Bronchial epithelial cell (primary cell): Measurements from ENCODE around the gene PODXL2. TPM values are rescaled to one million over a fixed set of nuclear protein-coding genes. Genes with fewer than 3 reads are reported as not detected.

ENCODE experiments used
- DNase-seq: peaks from one replicate; pipeline ENCODE4 v3.0.0-alpha.2; 2010; ENCODE audit warnings: low read depth
- FAIRE-seq: peaks from 2 replicates; lab custom pipeline; 2011; peaks lifted over from hg19 to GRCh38; lab: Jason Lieb, UNC
- H3K27me3 ChIP-seq: 2 replicates; pipeline ENCODE4 v1.5.1; 2011; ENCODE audit warnings: low read length; ENCODE audit not compliant: control insufficient read depth, insufficient read depth
- H3K36me3 ChIP-seq: 2 replicates; pipeline ENCODE4 v1.5.1; 2011; ENCODE audit warnings: low read length; ENCODE audit not compliant: control insufficient read depth, insufficient read depth
- H3K4me3 ChIP-seq: 2 replicates; pipeline ENCODE4 v1.5.1; 2011; ENCODE audit warnings: mild to moderate bottlenecking, low read depth, low read length, control low read depth
- CTCF ChIP-seq: IDR thresholded peaks from 2 replicates; pipeline ENCODE4 v1.5.1; 2011; ENCODE audit warnings: mild to moderate bottlenecking, moderate library complexity, low read length, control low read depth, inconsistent platforms; ENCODE audit not compliant: insufficient read depth, severe bottlenecking
- total RNA-seq: library from RNA; depleted of rRNA; stranded (reverse); fragments of >200 nt; gene quantifications from 2 replicates; pipeline ENCODE4 v1.2.1, GENCODE V29; 2014

Gene PODXL2
- total RNA-seq, 1 donor from 2014 or later, result 3.4 TPM

- Histone ChIP-seq H3K36me3 (no peaks in the 10 kb centered on the region), H3K27me3 (peaks cover 16% of the 10 kb centered on the region), H3K4me3 (no peak overlapping the region)
- FAIRE-seq, result no peak
- no peak for TF ChIP-seq CTCF
- no peak for DNase-seq
These were observed 2.1 kb downstream of the PODXL2 start for GRCh38 chr3:127630811-127631714.

GRCh38 chr3:127632035-127632820 lies 3.2 kb downstream of the PODXL2 start:
- Histone ChIP-seq H3K27me3 (peaks cover 16% of the 10 kb centered on the region), H3K36me3 (no peaks in the 10 kb centered on the region), H3K4me3 (no peak overlapping the region)
- DNase-seq (no peak), FAIRE-seq (no peak)
- TF ChIP-seq CTCF, result no peak

- Histone ChIP-seq H3K27me3 (peaks cover 11% of the 10 kb centered on the region), H3K4me3 (no peak overlapping the region), H3K36me3 (no peaks in the 10 kb centered on the region)
- no peak for TF ChIP-seq CTCF
- no peak for DNase-seq
- peak; percentile 68 for FAIRE-seq
These were observed 5.7 kb downstream of the PODXL2 start for GRCh38 chr3:127634653-127635052.

- DNase-seq (no peak), FAIRE-seq (no peak)
- H3K4me3 ChIP-seq, result no peak overlapping the region
- H3K27me3 ChIP-seq, result peaks cover 3% of the 10 kb centered on the region
- no peak for TF ChIP-seq CTCF
- no peaks in the 10 kb centered on the region for H3K36me3 ChIP-seq
These were observed 8.6 kb downstream of the PODXL2 start for GRCh38 chr3:127637546-127637945.

GRCh38 chr3:127637971-127638370 lies 9.0 kb downstream of the PODXL2 start:
- Histone ChIP-seq H3K27me3 (peaks cover 3% of the 10 kb centered on the region), H3K4me3 (no peak overlapping the region), H3K36me3 (no peaks in the 10 kb centered on the region)
- DNase-seq, result no peak
- no peak for TF ChIP-seq CTCF
- FAIRE-seq, result no peak
